ENCODE results near the gene DST.

DNA sequence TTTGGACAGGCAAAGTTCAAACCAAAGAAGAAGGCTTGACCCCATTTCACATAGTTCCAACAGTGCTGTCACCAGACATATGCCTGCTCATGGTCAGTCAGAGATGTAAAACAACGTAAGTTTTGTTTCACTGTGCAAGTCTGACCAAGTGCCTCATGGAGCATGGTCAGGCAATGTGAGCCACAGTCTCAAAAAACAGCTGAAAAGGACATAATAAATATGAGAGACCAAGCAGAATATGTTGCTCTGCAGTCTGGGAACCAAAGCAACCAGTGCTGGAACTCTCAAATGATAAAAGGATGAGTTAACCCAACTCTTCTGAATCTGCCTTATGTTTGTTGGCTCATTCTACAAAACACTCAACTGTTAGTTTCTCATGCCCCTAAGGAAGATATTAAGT, 39.9 kb upstream of the DST start:
- TF ChIP-seq EZH2 (IDR thresholded peaks at IDR 0.05; ENCODE audit: low read depth, low read length, severe bottlenecking) (no peak), POLR2A (IDR thresholded peaks at IDR 0.05; ENCODE audit: control extremely low read depth in 1 of 2, low read depth in 2 of 2, low read length in 2 of 2) (no peak), CBX5 (IDR thresholded peaks at IDR 0.05; ENCODE audit: low read depth, low read length) (no peak), RBBP5 (IDR thresholded peaks at IDR 0.05; ENCODE audit: borderline replicate concordance, low read depth, low read length) (no peak), EGR1 (IDR thresholded peaks at IDR 0.05; ENCODE audit: borderline replicate concordance, low read depth, low read length) (no peak), SIN3A (conservative IDR thresholded peaks at IDR 0.05 in 1 of 2, IDR thresholded peaks at IDR 0.05 in 1 of 2; ENCODE audit: low read depth in 1 of 2, low read length in 2 of 2) (no peak), POLR2AphosphoS5 (IDR thresholded peaks at IDR 0.05; ENCODE audit: low read depth, low read length) (no peak), RAD21 (IDR thresholded peaks at IDR 0.05 in 1 of 2, conservative IDR thresholded peaks at IDR 0.05 in 1 of 2; ENCODE audit: low read depth in 2 of 2, low read length in 2 of 2) (no peak), SRF (IDR thresholded peaks at IDR 0.05; ENCODE audit: low read depth, low read length) (no peak), E2F6 (IDR thresholded peaks at IDR 0.05) (no peak), CEBPB (IDR thresholded peaks at IDR 0.05; ENCODE audit: low read depth, low read length) (no peak), EP300 (IDR thresholded peaks at IDR 0.05; ENCODE audit: borderline replicate concordance in 1 of 2, low read depth in 2 of 2, low read length in 2 of 2) (no peak), SIX5 (IDR thresholded peaks at IDR 0.05; ENCODE audit: low read depth, low read length) (no peak)
- TF ChIP-seq, protein P1, sequence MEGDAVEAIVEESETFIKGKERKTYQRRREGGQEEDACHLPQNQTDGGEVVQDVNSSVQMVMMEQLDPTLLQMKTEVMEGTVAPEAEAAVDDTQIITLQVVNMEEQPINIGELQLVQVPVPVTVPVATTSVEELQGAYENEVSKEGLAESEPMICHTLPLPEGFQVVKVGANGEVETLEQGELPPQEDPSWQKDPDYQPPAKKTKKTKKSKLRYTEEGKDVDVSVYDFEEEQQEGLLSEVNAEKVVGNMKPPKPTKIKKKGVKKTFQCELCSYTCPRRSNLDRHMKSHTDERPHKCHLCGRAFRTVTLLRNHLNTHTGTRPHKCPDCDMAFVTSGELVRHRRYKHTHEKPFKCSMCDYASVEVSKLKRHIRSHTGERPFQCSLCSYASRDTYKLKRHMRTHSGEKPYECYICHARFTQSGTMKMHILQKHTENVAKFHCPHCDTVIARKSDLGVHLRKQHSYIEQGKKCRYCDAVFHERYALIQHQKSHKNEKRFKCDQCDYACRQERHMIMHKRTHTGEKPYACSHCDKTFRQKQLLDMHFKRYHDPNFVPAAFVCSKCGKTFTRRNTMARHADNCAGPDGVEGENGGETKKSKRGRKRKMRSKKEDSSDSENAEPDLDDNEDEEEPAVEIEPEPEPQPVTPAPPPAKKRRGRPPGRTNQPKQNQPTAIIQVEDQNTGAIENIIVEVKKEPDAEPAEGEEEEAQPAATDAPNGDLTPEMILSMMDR (IDR thresholded peaks at IDR 0.05; ENCODE audit: control extremely low read depth in 1 of 3, insufficient read depth in 1 of 3, low read depth in 1 of 3, low read length in 3 of 3) = no peak
